ENCODE measurements around the gene SLAMF9. TPM values are rescaled to one million over a fixed set of nuclear protein-coding genes. Genes with fewer than 3 reads are reported as not detected.

Gene SLAMF9
- total RNA-seq, 1 experiment from 2014 or later: not detected

GRCh38 chr1:159980786-159981185 is 26.7 kb upstream of the SLAMF9 start:
- H3K4me3 ChIP-seq (ENCODE audit: low read depth, low read length, poor library complexity, severe bottlenecking): no peak overlapping the region
- H3K9me3 ChIP-seq (ENCODE audit: low read depth, low read length, poor library complexity, severe bottlenecking): no peaks in the 10 kb centered on the region
- no peak for DNase-seq (ENCODE audit: low spot score)
- CTCF ChIA-PET: no interaction called here
- no TSS peak for BruUV-seq (replicated peaks)
- POLR2A ChIA-PET (ENCODE audit: low non-redundant PET): no interaction called here
- no peak overlapping the region for H3K27ac ChIP-seq (ENCODE audit: low read depth, low read length, poor library complexity, severe bottlenecking)
- TF ChIP-seq, protein P1, sequence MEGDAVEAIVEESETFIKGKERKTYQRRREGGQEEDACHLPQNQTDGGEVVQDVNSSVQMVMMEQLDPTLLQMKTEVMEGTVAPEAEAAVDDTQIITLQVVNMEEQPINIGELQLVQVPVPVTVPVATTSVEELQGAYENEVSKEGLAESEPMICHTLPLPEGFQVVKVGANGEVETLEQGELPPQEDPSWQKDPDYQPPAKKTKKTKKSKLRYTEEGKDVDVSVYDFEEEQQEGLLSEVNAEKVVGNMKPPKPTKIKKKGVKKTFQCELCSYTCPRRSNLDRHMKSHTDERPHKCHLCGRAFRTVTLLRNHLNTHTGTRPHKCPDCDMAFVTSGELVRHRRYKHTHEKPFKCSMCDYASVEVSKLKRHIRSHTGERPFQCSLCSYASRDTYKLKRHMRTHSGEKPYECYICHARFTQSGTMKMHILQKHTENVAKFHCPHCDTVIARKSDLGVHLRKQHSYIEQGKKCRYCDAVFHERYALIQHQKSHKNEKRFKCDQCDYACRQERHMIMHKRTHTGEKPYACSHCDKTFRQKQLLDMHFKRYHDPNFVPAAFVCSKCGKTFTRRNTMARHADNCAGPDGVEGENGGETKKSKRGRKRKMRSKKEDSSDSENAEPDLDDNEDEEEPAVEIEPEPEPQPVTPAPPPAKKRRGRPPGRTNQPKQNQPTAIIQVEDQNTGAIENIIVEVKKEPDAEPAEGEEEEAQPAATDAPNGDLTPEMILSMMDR (conservative IDR thresholded peaks at IDR 0.05; ENCODE audit: low read depth, low read length): no peak
- TF ChIP-seq EZH2 (IDR thresholded peaks at IDR 0.05; ENCODE audit: borderline replicate concordance, low read depth, low read length, poor library complexity, severe bottlenecking): no peak
- H3K36me3 ChIP-seq (ENCODE audit: insufficient read depth, low read length, poor library complexity, severe bottlenecking): no peaks in the 10 kb centered on the region
- peaks cover 71% of the 10 kb centered on the region for H3K27me3 ChIP-seq (replicated peaks; ENCODE audit: insufficient read depth, low read depth, low read length, poor library complexity)
- H3K4me1 ChIP-seq (ENCODE audit: insufficient read depth, low read length, poor library complexity, severe bottlenecking): no peaks in the 10 kb centered on the region
- intact Hi-C loops (cut with micrococcal nuclease; ENCODE audit: unreplicated experiment): no loop called here

DNA sequence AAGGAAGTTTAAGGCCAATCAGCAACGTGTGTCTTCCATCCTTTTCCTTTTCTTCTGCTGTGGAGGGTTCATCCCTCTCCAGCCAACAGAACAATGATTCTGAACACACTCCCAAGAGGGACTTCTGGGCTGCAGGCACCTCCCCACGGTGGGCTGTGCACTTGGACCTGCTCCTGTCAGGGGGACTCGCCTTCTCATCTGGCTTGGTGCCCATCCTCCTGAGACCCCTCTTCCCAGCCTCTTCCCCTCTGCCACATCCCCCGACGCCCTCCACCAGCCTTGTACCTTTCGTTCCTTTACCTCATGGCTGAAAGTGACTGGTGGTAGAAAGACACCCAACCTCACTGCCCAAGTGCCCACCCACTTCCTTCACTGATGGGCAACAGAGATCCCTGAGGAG is 26.0 kb upstream of the SLAMF9 start:
- Histone ChIP-seq H3K27ac (ENCODE audit: low read depth, low read length, poor library complexity, severe bottlenecking) (no peak overlapping the region), H3K9me3 (ENCODE audit: low read depth, low read length, poor library complexity, severe bottlenecking) (no peaks in the 10 kb centered on the region), H3K36me3 (ENCODE audit: insufficient read depth, low read length, poor library complexity, severe bottlenecking) (no peaks in the 10 kb centered on the region), H3K4me1 (ENCODE audit: insufficient read depth, low read length, poor library complexity, severe bottlenecking) (no peaks in the 10 kb centered on the region), H3K27me3 (replicated peaks; ENCODE audit: insufficient read depth, low read depth, low read length, poor library complexity) (peaks cover 74% of the 10 kb centered on the region), H3K4me3 (ENCODE audit: low read depth, low read length, poor library complexity, severe bottlenecking) (no peak overlapping the region)
- no TSS peak for BruUV-seq (replicated peaks)
- intact Hi-C loops (cut with micrococcal nuclease; ENCODE audit: unreplicated experiment): no loop called here
- TF ChIP-seq, protein P1 (conservative IDR thresholded peaks at IDR 0.05; ENCODE audit: low read depth, low read length): no peak
- ChIA-PET POLR2A (ENCODE audit: low non-redundant PET) (no interaction called here), CTCF (no interaction called here)
- DNase-seq (ENCODE audit: low spot score): no peak

DNA sequence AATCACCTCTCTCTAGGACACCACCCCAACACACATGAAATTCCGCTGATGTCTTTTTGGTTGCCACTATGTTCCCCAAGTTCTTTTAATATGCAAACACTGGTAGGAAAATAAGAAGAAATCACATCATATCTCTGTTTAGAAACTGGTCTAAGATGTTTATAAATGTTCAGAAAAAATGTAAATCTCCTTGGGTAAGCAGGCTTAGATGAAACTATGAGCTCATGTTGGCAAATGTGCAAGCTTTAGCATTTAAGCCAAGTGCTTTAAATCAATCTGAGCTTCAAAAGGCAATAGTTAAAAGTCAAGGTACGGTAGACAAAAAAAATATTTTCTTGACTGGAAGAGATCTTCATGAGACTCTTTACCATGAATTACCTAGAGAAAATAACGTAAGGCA is 25.2 kb upstream of the SLAMF9 start:
- POLR2A ChIA-PET (ENCODE audit: low non-redundant PET): no interaction called here
- Histone ChIP-seq H3K27me3 (replicated peaks; ENCODE audit: insufficient read depth, low read depth, low read length, poor library complexity) (peaks cover 76% of the 10 kb centered on the region), H3K4me1 (ENCODE audit: insufficient read depth, low read length, poor library complexity, severe bottlenecking) (no peaks in the 10 kb centered on the region), H3K4me3 (ENCODE audit: low read depth, low read length, poor library complexity, severe bottlenecking) (no peak overlapping the region), H3K9me3 (ENCODE audit: low read depth, low read length, poor library complexity, severe bottlenecking) (no peaks in the 10 kb centered on the region), H3K27ac (ENCODE audit: low read depth, low read length, poor library complexity, severe bottlenecking) (no peak overlapping the region), H3K36me3 (ENCODE audit: insufficient read depth, low read length, poor library complexity, severe bottlenecking) (no peaks in the 10 kb centered on the region)
- CTCF ChIA-PET: no interaction called here
- DNase-seq (ENCODE audit: low spot score): no peak
- no TSS peak for BruUV-seq (replicated peaks)
- TF ChIP-seq, protein P1 (conservative IDR thresholded peaks at IDR 0.05; ENCODE audit: low read depth, low read length): no peak
- TF ChIP-seq EZH2 (IDR thresholded peaks at IDR 0.05; ENCODE audit: borderline replicate concordance, low read depth, low read length, poor library complexity, severe bottlenecking): no peak
- intact Hi-C loops (cut with micrococcal nuclease; ENCODE audit: unreplicated experiment): no loop called here
